ENCODE measurements around the gene RNF166.

Gene RNF166

DNA sequence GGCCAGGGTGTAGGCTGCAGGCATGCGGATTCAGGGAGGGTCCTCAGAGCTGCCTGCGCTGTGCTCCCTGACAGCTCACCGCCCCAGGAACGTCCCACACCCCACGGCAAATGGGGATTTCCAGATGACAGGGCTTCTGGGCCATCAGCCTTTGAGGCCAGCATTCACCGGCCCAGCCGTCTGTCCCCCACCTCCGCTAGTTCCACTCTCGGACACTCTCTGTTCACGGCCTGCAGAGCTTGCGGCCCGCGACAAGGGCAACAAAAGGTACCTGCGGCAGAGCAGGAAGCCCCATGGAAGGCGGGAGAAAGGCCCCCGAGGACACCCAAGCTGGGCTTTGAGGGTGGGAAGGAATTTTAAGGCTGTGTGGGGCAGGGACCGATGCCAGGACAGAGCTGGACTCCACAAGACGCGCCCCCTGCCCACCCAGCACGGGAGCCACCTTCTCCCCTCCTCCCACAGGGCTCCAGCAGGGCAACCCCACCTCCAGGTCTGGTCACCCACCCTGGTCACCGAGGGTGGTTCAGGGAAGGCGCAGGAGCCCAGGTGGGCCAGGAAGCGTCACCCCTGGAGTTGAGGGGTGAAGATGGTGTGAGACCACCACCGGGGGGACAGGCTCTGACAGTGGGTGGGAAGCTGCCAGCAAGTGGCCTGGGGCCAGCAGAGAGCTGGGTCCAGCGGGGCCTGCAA is 49.8 kb downstream of the RNF166 start:
- peaks cover 78% of the 10 kb centered on the region for H3K36me3 ChIP-seq (ENCODE audit: insufficient read depth, insufficient read length, low read length)
- TF ChIP-seq SUZ12 (IDR thresholded peaks at IDR 0.05; ENCODE audit: extremely low read depth, insufficient read depth, insufficient read length) (no peak), ZNF274 (IDR thresholded peaks at IDR 0.05; ENCODE audit: low read depth, low read length) (no peak), YY1 (IDR thresholded peaks at IDR 0.05; ENCODE audit: insufficient read depth, insufficient read length) (no peak)
- no peak overlapping the region for H3K9ac ChIP-seq (ENCODE audit: insufficient read length, low read depth)
- peaks cover 14% of the 10 kb centered on the region for H3K4me1 ChIP-seq (ENCODE audit: insufficient read depth, insufficient read length)
- H3K4me3 ChIP-seq (ENCODE audit: insufficient read length, low read depth) = no peak overlapping the region
- DNase-seq (ENCODE audit: low read depth, low spot score) = no peak
- H3K27me3 ChIP-seq (ENCODE audit: insufficient read depth, insufficient read length) = no peaks in the 10 kb centered on the region
- no peaks in the 10 kb centered on the region for H3K9me3 ChIP-seq (ENCODE audit: insufficient read depth, low read length)

- Histone ChIP-seq H3K4me1 (ENCODE audit: insufficient read depth, insufficient read length) (peaks cover 18% of the 10 kb centered on the region), H3K9ac (ENCODE audit: insufficient read length, low read depth) (no peak overlapping the region), H3K36me3 (ENCODE audit: insufficient read depth, insufficient read length, low read length) (peaks cover 77% of the 10 kb centered on the region), H3K9me3 (ENCODE audit: insufficient read depth, low read length) (no peaks in the 10 kb centered on the region), H3K4me3 (ENCODE audit: insufficient read length, low read depth) (no peak overlapping the region), H3K27me3 (ENCODE audit: insufficient read depth, insufficient read length) (no peaks in the 10 kb centered on the region)
- TF ChIP-seq SUZ12 (IDR thresholded peaks at IDR 0.05; ENCODE audit: extremely low read depth, insufficient read depth, insufficient read length) = no peak
- no peak for TF ChIP-seq ZNF274 (IDR thresholded peaks at IDR 0.05; ENCODE audit: low read depth, low read length)
- TF ChIP-seq YY1 (IDR thresholded peaks at IDR 0.05; ENCODE audit: insufficient read depth, insufficient read length) = no peak
- DNase-seq (ENCODE audit: low read depth, low spot score) = no peak
These were observed 50.4 kb downstream of the RNF166 start for GRCh38 chr16:88655733-88656281.

- Histone ChIP-seq H3K36me3 (ENCODE audit: insufficient read depth, insufficient read length, low read length) (peaks cover 76% of the 10 kb centered on the region), H3K9ac (ENCODE audit: insufficient read length, low read depth) (no peak overlapping the region)
- no peak for TF ChIP-seq SUZ12 (IDR thresholded peaks at IDR 0.05; ENCODE audit: extremely low read depth, insufficient read depth, insufficient read length)
- no peak for TF ChIP-seq ZNF274 (IDR thresholded peaks at IDR 0.05; ENCODE audit: low read depth, low read length)
- TF ChIP-seq YY1 (IDR thresholded peaks at IDR 0.05; ENCODE audit: insufficient read depth, insufficient read length) = no peak
These were observed 51.0 kb downstream of the RNF166 start for GRCh38 chr16:88655053-88655732.

GRCh38 chr16:88654363-88655052 is 51.7 kb downstream of the RNF166 start:
- no peaks in the 10 kb centered on the region for H3K27me3 ChIP-seq (ENCODE audit: insufficient read depth, insufficient read length)
- H3K4me3 ChIP-seq (ENCODE audit: insufficient read length, low read depth) = no peak overlapping the region
- H3K4me1 ChIP-seq (ENCODE audit: insufficient read depth, insufficient read length) = peaks cover 20% of the 10 kb centered on the region
- TF ChIP-seq SUZ12 (IDR thresholded peaks at IDR 0.05; ENCODE audit: extremely low read depth, insufficient read depth, insufficient read length) (no peak), ZNF274 (IDR thresholded peaks at IDR 0.05; ENCODE audit: low read depth, low read length) (no peak), YY1 (IDR thresholded peaks at IDR 0.05; ENCODE audit: insufficient read depth, insufficient read length) (no peak)
- no peak overlapping the region for H3K9ac ChIP-seq (ENCODE audit: insufficient read length, low read depth)
- no peak for DNase-seq (ENCODE audit: low read depth, low spot score)
- peaks cover 73% of the 10 kb centered on the region for H3K36me3 ChIP-seq (ENCODE audit: insufficient read depth, insufficient read length, low read length)
- no peaks in the 10 kb centered on the region for H3K9me3 ChIP-seq (ENCODE audit: insufficient read depth, low read length)

More at GRCh38 chr16:88655053-88655732, 51.0 kb downstream of the RNF166 start:
- no peak for DNase-seq (ENCODE audit: low read depth, low spot score)
- Histone ChIP-seq H3K27me3 (ENCODE audit: insufficient read depth, insufficient read length) (no peaks in the 10 kb centered on the region), H3K4me1 (ENCODE audit: insufficient read depth, insufficient read length) (peaks cover 18% of the 10 kb centered on the region), H3K9me3 (ENCODE audit: insufficient read depth, low read length) (no peaks in the 10 kb centered on the region), H3K4me3 (ENCODE audit: insufficient read length, low read depth) (no peak overlapping the region)

DNA sequence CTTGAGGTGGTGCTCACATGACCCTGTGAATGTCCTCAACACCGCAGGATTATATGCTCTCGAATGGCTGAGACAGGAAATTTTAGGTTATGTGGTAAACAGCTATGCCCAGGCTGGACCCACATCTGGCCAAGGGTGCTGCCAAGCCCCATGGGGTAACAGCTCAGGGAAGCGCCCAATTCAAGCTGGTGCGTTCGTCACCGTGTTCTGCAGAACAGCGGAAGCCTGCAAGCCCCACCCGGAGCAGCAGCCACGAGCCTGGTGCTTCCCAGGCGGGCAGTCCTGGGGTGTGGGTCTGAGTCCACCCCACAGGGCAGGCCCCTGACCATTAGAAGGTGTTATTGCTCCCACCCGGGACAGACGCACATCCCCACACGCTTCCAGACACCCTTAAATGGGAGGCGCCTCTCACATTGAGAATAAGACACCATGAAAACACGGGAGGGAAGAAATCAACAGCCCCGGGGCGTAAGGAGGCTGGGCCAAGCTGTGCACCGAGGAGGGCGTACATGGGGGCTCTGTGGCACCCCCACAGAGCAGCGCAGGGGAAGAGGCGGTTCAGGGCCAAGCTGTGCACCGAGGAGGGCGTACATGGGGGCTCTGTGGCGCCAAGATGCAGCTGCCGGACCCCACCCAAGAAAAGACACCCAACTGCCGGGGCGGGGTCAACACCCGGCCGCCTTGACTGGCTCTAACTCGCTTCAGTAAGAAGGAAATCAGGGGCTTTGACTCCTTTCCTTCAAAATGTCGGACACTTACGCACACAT is 52.4 kb downstream of the RNF166 start:
- Histone ChIP-seq H3K4me1 (ENCODE audit: insufficient read depth, insufficient read length) (peaks cover 18% of the 10 kb centered on the region), H3K27me3 (ENCODE audit: insufficient read depth, insufficient read length) (no peaks in the 10 kb centered on the region), H3K4me3 (ENCODE audit: insufficient read length, low read depth) (no peak overlapping the region), H3K9ac (ENCODE audit: insufficient read length, low read depth) (no peak overlapping the region), H3K36me3 (ENCODE audit: insufficient read depth, insufficient read length, low read length) (peaks cover 76% of the 10 kb centered on the region), H3K9me3 (ENCODE audit: insufficient read depth, low read length) (no peaks in the 10 kb centered on the region)
- TF ChIP-seq YY1 (IDR thresholded peaks at IDR 0.05; ENCODE audit: insufficient read depth, insufficient read length) (no peak), SUZ12 (IDR thresholded peaks at IDR 0.05; ENCODE audit: extremely low read depth, insufficient read depth, insufficient read length) (no peak), ZNF274 (IDR thresholded peaks at IDR 0.05; ENCODE audit: low read depth, low read length) (no peak)
- DNase-seq (ENCODE audit: low read depth, low spot score) = no peak

DNA sequence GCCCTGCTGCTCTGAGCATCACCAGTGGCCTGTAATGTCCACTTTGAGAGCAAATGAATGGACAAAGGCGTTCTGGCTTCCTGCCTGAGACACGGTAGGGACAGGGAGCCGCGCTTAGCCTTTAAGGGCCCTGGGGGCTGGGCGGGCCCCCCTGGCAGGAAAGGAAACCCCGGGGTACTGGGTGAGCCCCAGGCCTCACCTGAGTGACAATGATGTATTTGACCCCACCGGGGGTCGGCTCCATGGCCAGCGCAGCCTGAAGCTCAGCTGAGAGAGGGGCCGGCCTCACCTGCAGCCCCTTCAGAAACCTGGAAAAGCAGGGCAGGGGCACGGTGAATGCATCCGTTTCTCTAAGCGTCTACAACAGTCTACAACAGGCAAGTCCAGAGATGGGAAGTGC is 53.1 kb downstream of the RNF166 start:
- Histone ChIP-seq H3K4me1 (ENCODE audit: insufficient read depth, insufficient read length) (peaks cover 18% of the 10 kb centered on the region), H3K9me3 (ENCODE audit: insufficient read depth, low read length) (no peaks in the 10 kb centered on the region), H3K9ac (ENCODE audit: insufficient read length, low read depth) (no peak overlapping the region), H3K36me3 (ENCODE audit: insufficient read depth, insufficient read length, low read length) (peaks cover 74% of the 10 kb centered on the region), H3K4me3 (ENCODE audit: insufficient read length, low read depth) (no peak overlapping the region), H3K27me3 (ENCODE audit: insufficient read depth, insufficient read length) (no peaks in the 10 kb centered on the region)
- TF ChIP-seq YY1 (IDR thresholded peaks at IDR 0.05; ENCODE audit: insufficient read depth, insufficient read length) (no peak), SUZ12 (IDR thresholded peaks at IDR 0.05; ENCODE audit: extremely low read depth, insufficient read depth, insufficient read length) (no peak), ZNF274 (IDR thresholded peaks at IDR 0.05; ENCODE audit: low read depth, low read length) (no peak)
- no peak for DNase-seq (ENCODE audit: low read depth, low spot score)
